T-helper 2 cell (primary cell): Measurements from ENCODE around the gene MS4A18.
A peak's percentile ranks its signal among the peaks of the same experiment; 100 is the strongest.
"Not testable (repeated sequence)": the region's sequence is repeated elsewhere in the genome, so short reads cannot be mapped to it uniquely, and the experiment has no call there.

Experiments used
- DNase-seq, 5 experiments: peaks; one replicate each; pipeline versions ENCODE4 v3.0.0 to v3.0.0-alpha.2; 2012 to 2022

MS4A18 gene

GRCh38 chr11:60740573-60740972 lies 16.1 kb downstream of the MS4A18 start:
- DNase-seq: no peak

GRCh38 chr11:60741421-60741820 lies 16.9 kb downstream of the MS4A18 start:
- DNase-seq: no peak

- DNase-seq: no peak
Measured at GRCh38 chr11:60743058-60743457, 18.5 kb downstream of the MS4A18 start.

- DNase-seq: no peak
Measured at GRCh38 chr11:60744114-60744513, 19.6 kb downstream of the MS4A18 start.

GRCh38 chr11:60747359-60747873 lies 22.9 kb downstream of the MS4A18 start:
- DNase-seq: no peak

GRCh38 chr11:60748225-60748624 lies 23.7 kb downstream of the MS4A18 start:
- no peak for DNase-seq

GRCh38 chr11:60748821-60749220 lies 24.3 kb downstream of the MS4A18 start:
- DNase-seq: no peak

- DNase-seq: no peak
Measured at GRCh38 chr11:60750911-60751310, 26.4 kb downstream of the MS4A18 start.

GRCh38 chr11:60753309-60753708 lies 28.8 kb downstream of the MS4A18 start:
- no peak for DNase-seq

- no peak for DNase-seq
Measured at GRCh38 chr11:60754887-60755286, 30.4 kb downstream of the MS4A18 start.

GRCh38 chr11:60756307-60757032 lies 31.9 kb downstream of the MS4A18 start, which contains the start of gene MS4A15:
Gene MS4A15 (plus strand): TSS chr11:60756867. CDS start chr11:60763734, 6,867 bp downstream.
- peak in 1 of 5 experiments; percentile 34 for DNase-seq

GRCh38 chr11:60757231-60757800 lies 32.8 kb downstream of the MS4A18 start:
- no peak for DNase-seq

- not testable (repeated sequence) for DNase-seq
Measured at GRCh38 chr11:60758671-60759070, 34.2 kb downstream of the MS4A18 start.

GRCh38 chr11:60759438-60760225 lies 35.1 kb downstream of the MS4A18 start:
- not testable (repeated sequence) for DNase-seq

GRCh38 chr11:60761436-60762190 lies 37.1 kb downstream of the MS4A18 start:
- no peak for DNase-seq

GRCh38 chr11:60762851-60763691 lies 38.6 kb downstream of the MS4A18 start:
- DNase-seq: no peak

- no peak for DNase-seq
Measured at GRCh38 chr11:60763692-60764369, 39.3 kb downstream of the MS4A18 start.

GRCh38 chr11:60764879-60765278 lies 40.4 kb downstream of the MS4A18 start:
- peak in 1 of 5 experiments; percentile 42 for DNase-seq

- no peak for DNase-seq
Measured at GRCh38 chr11:60765355-60765754, 40.8 kb downstream of the MS4A18 start.

- DNase-seq: no peak
Measured at GRCh38 chr11:60766547-60766946, 42.0 kb downstream of the MS4A18 start.

- DNase-seq: peak in 1 of 5 experiments; percentile 21
Measured at GRCh38 chr11:60767388-60767811, 42.9 kb downstream of the MS4A18 start.
